DOHH2 (cell line): ENCODE measurements around the gene SLFN5.
"Not testable (repeated sequence)": the region's sequence is repeated elsewhere in the genome, so short reads cannot be mapped to it uniquely, and the experiment has no call there.

ENCODE experiments used
- H3F3A ChIP-seq: fragments of 200-600 bp; sonication (generic), shearing (Covaris generic); 2 replicates; pipeline ENCODE4 v1.6.0; 2016; ENCODE audit warnings: antibody characterized with exemption, mild to moderate bottlenecking; ENCODE audit not compliant: control insufficient read depth, insufficient read depth
- H3K27ac ChIP-seq: fragments of 200-600 bp; sonication (generic); 2 replicates; pipeline ENCODE4 v1.5.1; 2014; ENCODE audit warnings: low read depth, mild to moderate bottlenecking, low read length, moderate library complexity
- H3K27me3 ChIP-seq: fragments of 200-600 bp; sonication (generic); 2 replicates; pipeline ENCODE4 v1.6.1; 2014; ENCODE audit warnings: mild to moderate bottlenecking, low read length, mixed read lengths; ENCODE audit not compliant: control insufficient read depth
- H3K36me3 ChIP-seq: fragments of 200-600 bp; sonication (generic); 2 replicates; pipeline ENCODE4 v1.6.1; 2014; ENCODE audit warnings: mild to moderate bottlenecking, low read length, moderate library complexity, mixed read lengths; ENCODE audit not compliant: control insufficient read depth
- H3K4me1 ChIP-seq: fragments of 200-600 bp; sonication (generic); 2 replicates; pipeline ENCODE4 v1.6.1; 2014; ENCODE audit warnings: mild to moderate bottlenecking, low read length, mixed read lengths; ENCODE audit not compliant: control insufficient read depth
- H3K4me2 ChIP-seq: fragments of 200-600 bp; sonication (generic); 2 replicates; pipeline ENCODE4 v1.6.0; 2014; ENCODE audit warnings: mild to moderate bottlenecking, low read length, moderate library complexity
- H3K4me3 ChIP-seq: fragments of 200-600 bp; sonication (generic); 2 replicates; pipeline ENCODE4 v1.5.1; 2014; ENCODE audit warnings: mild to moderate bottlenecking, low read length, mixed read lengths
- H3K79me2 ChIP-seq: fragments of 200-600 bp; sonication (generic); 2 replicates; pipeline ENCODE4 v1.6.1; 2014; ENCODE audit warnings: mild to moderate bottlenecking, low read length, mixed read lengths; ENCODE audit not compliant: control insufficient read depth
- H3K9me2 ChIP-seq: fragments of 200-600 bp; sonication (generic); replicated peaks from 2 replicates; pipeline ENCODE4 v1.6.1; 2014; ENCODE audit warnings: mild to moderate bottlenecking, low read length, mixed read lengths; ENCODE audit not compliant: control insufficient read depth
- H3K9me3 ChIP-seq: fragments of 200-600 bp; sonication (generic); 2 replicates; pipeline ENCODE4 v1.6.1; 2014; ENCODE audit warnings: antibody characterized with exemption, low read length, mixed read lengths; ENCODE audit not compliant: control insufficient read depth, insufficient read depth
- H4K20me1 ChIP-seq: fragments of 200-600 bp; sonication (generic); 2 replicates; pipeline ENCODE4 v1.6.0; 2014; ENCODE audit warnings: low read depth, mild to moderate bottlenecking, antibody characterized with exemption, low read length, moderate library complexity; ENCODE audit not compliant: control insufficient read depth, insufficient read depth
- CTCF ChIP-seq: fragments of 200-600 bp; sonication (generic); IDR thresholded peaks from one replicate; pipeline ENCODE4 v1.5.1; 2014; ENCODE audit warnings: antibody characterized with exemption, mild to moderate bottlenecking, low read depth, low read length; ENCODE audit not compliant: poor library complexity, severe bottlenecking
- EZH2phosphoT487 ChIP-seq: fragments of 200-600 bp; sonication (generic); IDR thresholded peaks from 2 replicates; pipeline ENCODE4 v1.6.1; 2017; ENCODE audit warnings: borderline replicate concordance, mild to moderate bottlenecking, antibody characterized with exemption, low read length, moderate library complexity, mixed read lengths

SLFN5 gene

GRCh38 chr17:35242805-35243560, at the start of gene SLFN5:
Gene SLFN5, plus strand, starts transcription at chr17:35243072. Its CDS starts 15,619 bp downstream, at chr17:35258691.
- TF ChIP-seq EZH2phosphoT487 (no peak), CTCF (peak; percentile 13)
- Histone ChIP-seq H3K27me3 (peaks cover 6% of the 10 kb centered on the region), H3K27ac (no peak within 1 kb of the TSS)

GRCh38 chr17:35194001-35194400, 48.9 kb upstream of the SLFN5 start, which contains the start of gene SLC35G3:
Gene SLC35G3, minus strand, starts transcription at chr17:35194393. Its CDS starts 86 bp downstream, at chr17:35194307.
- not testable (repeated sequence) for H4K20me1 ChIP-seq, H3K27me3 ChIP-seq, H3K36me3 ChIP-seq, H3F3A ChIP-seq, H3K9me3 ChIP-seq, H3K79me2 ChIP-seq, H3K27ac ChIP-seq, H3K9me2 ChIP-seq, H3K4me1 ChIP-seq, H3K4me3 ChIP-seq, H3K4me2 ChIP-seq

More at GRCh38 chr17:35242805-35243560, at the start of gene SLFN5:
- Histone ChIP-seq H3K4me1 (peaks cover 24% of the 10 kb centered on the region), H4K20me1 (no peaks in the 10 kb centered on the region), H3K4me2 (peak within 1 kb of the TSS; percentile 88), H3K36me3 (no peaks in the 10 kb centered on the region), H3K4me3 (peak within 1 kb of the TSS; percentile 86), H3K9me2 (no peaks in the 10 kb centered on the region), H3F3A (no peaks in the 10 kb centered on the region), H3K79me2 (no peaks in the 10 kb centered on the region), H3K9me3 (no peaks in the 10 kb centered on the region)

GRCh38 chr17:35195062-35195461, 47.8 kb upstream of the SLFN5 start:
- H3K79me2 ChIP-seq, H4K20me1 ChIP-seq, H3K4me1 ChIP-seq, H3K27me3 ChIP-seq, H3K4me3 ChIP-seq, H3K36me3 ChIP-seq, H3K27ac ChIP-seq, H3K4me2 ChIP-seq, H3K9me3 ChIP-seq, H3F3A ChIP-seq, H3K9me2 ChIP-seq: not testable (repeated sequence)

- not testable (repeated sequence) for H3K27ac ChIP-seq, H3F3A ChIP-seq, H3K36me3 ChIP-seq, H3K9me2 ChIP-seq, H3K9me3 ChIP-seq, H3K79me2 ChIP-seq, H3K4me3 ChIP-seq, H3K27me3 ChIP-seq, H3K4me2 ChIP-seq, H4K20me1 ChIP-seq, H3K4me1 ChIP-seq
Measured at GRCh38 chr17:35202582-35202981, 40.3 kb upstream of the SLFN5 start.

- no peak for TF ChIP-seq EZH2phosphoT487
- TF ChIP-seq CTCF: no peak
Measured at GRCh38 chr17:35210741-35211140, 32.1 kb upstream of the SLFN5 start.

More at GRCh38 chr17:35210741-35211140, 32.1 kb upstream of the SLFN5 start:
- no peaks in the 10 kb centered on the region for H3K9me3 ChIP-seq
- H3K4me2 ChIP-seq: no peak overlapping the region
- H3K27ac ChIP-seq: no peak overlapping the region
- no peak overlapping the region for H3K4me3 ChIP-seq
- no peaks in the 10 kb centered on the region for H3K9me2 ChIP-seq
- H3K27me3 ChIP-seq: peaks cover 11% of the 10 kb centered on the region
- H4K20me1 ChIP-seq: no peaks in the 10 kb centered on the region
- H3K4me1 ChIP-seq: no peaks in the 10 kb centered on the region
- H3K36me3 ChIP-seq: no peaks in the 10 kb centered on the region
- H3K79me2 ChIP-seq: no peaks in the 10 kb centered on the region
- no peaks in the 10 kb centered on the region for H3F3A ChIP-seq
